Measurements from ENCODE around the gene FOXP1.

The FOXP1 gene

GRCh38 chr3:71208211-71209095 lies 375.1 kb downstream of the FOXP1 start:
- TF ChIP-seq, protein P1, sequence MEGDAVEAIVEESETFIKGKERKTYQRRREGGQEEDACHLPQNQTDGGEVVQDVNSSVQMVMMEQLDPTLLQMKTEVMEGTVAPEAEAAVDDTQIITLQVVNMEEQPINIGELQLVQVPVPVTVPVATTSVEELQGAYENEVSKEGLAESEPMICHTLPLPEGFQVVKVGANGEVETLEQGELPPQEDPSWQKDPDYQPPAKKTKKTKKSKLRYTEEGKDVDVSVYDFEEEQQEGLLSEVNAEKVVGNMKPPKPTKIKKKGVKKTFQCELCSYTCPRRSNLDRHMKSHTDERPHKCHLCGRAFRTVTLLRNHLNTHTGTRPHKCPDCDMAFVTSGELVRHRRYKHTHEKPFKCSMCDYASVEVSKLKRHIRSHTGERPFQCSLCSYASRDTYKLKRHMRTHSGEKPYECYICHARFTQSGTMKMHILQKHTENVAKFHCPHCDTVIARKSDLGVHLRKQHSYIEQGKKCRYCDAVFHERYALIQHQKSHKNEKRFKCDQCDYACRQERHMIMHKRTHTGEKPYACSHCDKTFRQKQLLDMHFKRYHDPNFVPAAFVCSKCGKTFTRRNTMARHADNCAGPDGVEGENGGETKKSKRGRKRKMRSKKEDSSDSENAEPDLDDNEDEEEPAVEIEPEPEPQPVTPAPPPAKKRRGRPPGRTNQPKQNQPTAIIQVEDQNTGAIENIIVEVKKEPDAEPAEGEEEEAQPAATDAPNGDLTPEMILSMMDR (IDR thresholded peaks at IDR 0.05; ENCODE audit: insufficient read depth, low read length, poor library complexity, severe bottlenecking): no peak
- Histone ChIP-seq H3K36me3 (ENCODE audit: control insufficient read depth, insufficient read depth, low read length) (no peaks in the 10 kb centered on the region), H3K27me3 (replicated peaks; ENCODE audit: control insufficient read depth, insufficient read depth, low read length) (peaks cover 2% of the 10 kb centered on the region), H3K4me3 (replicated peaks; ENCODE audit: low read depth, low read length) (no peak overlapping the region)
- DNase-seq (ENCODE audit: extremely low read depth, insufficient read length): no peak

DNA sequence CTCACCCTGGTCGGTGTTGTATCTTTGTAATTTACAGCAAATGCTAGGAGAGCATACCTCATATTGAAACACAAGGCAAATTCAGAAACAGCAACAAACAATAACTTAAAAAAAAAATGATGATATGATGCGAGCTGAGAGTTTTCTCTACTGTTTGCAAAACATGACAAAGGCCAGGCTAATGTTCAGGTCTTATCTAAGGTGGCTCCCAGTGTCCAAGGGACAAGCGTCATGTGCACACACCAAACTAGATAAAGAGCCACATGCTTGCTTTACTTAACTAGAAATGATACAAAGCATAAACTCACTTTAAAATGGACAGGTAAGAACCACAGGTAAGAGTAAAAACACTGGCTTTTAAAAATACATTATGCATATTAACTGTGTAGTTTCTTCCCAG lies 375.9 kb downstream of the FOXP1 start:
- peaks cover 4% of the 10 kb centered on the region for H3K27me3 ChIP-seq (replicated peaks; ENCODE audit: control insufficient read depth, insufficient read depth, low read length)
- no peak for DNase-seq (ENCODE audit: extremely low read depth, insufficient read length)
- no peak overlapping the region for H3K4me3 ChIP-seq (replicated peaks; ENCODE audit: low read depth, low read length)
- no peaks in the 10 kb centered on the region for H3K36me3 ChIP-seq (ENCODE audit: control insufficient read depth, insufficient read depth, low read length)
- TF ChIP-seq, protein P1 (IDR thresholded peaks at IDR 0.05; ENCODE audit: insufficient read depth, low read length, poor library complexity, severe bottlenecking): no peak

DNA sequence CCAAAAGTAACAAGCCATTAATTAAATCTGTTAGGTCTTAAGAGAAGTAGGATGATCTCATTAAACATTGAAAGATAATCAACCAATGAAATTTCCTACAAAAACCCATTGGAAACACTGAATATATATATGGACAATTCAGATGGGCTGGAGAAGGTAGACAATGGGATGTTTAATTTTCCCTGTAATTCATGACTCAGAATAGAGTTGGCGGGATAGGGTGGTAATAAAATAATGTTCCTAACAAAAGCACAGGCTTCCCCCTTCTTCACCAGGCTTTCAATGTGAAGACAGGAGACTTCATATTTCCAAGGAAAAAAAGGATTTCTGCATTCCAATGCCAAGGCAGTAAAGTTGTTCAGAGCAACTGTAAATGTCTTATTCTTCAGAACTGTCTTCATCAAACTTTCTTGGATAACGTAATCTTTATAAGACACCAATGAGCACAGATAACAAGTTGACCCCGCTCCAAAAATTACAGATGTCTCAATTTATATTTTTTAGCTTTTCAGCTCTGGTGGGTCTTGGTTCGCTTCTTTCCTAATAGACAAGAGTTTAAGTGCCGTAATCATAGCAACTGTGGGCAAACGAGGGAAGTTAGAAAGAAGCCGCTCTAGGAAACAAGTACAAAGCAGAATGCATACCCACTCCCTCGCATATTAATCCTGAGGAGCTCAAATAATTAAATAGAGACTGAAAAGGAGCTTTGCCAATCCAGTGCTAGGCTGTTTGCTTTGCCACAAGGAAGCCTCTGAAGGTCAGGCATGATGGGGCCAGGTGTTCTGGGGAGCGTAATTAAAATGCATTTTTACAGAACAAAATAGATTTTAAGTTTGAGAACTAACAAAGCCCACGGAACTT lies 377.0 kb downstream of the FOXP1 start:
- TF ChIP-seq, protein P1 (IDR thresholded peaks at IDR 0.05; ENCODE audit: insufficient read depth, low read length, poor library complexity, severe bottlenecking): no peak
- no peak for DNase-seq (ENCODE audit: extremely low read depth, insufficient read length)
- peaks cover 4% of the 10 kb centered on the region for H3K27me3 ChIP-seq (replicated peaks; ENCODE audit: control insufficient read depth, insufficient read depth, low read length)
- H3K36me3 ChIP-seq (ENCODE audit: control insufficient read depth, insufficient read depth, low read length): no peaks in the 10 kb centered on the region
- no peak overlapping the region for H3K4me3 ChIP-seq (replicated peaks; ENCODE audit: low read depth, low read length)

DNA sequence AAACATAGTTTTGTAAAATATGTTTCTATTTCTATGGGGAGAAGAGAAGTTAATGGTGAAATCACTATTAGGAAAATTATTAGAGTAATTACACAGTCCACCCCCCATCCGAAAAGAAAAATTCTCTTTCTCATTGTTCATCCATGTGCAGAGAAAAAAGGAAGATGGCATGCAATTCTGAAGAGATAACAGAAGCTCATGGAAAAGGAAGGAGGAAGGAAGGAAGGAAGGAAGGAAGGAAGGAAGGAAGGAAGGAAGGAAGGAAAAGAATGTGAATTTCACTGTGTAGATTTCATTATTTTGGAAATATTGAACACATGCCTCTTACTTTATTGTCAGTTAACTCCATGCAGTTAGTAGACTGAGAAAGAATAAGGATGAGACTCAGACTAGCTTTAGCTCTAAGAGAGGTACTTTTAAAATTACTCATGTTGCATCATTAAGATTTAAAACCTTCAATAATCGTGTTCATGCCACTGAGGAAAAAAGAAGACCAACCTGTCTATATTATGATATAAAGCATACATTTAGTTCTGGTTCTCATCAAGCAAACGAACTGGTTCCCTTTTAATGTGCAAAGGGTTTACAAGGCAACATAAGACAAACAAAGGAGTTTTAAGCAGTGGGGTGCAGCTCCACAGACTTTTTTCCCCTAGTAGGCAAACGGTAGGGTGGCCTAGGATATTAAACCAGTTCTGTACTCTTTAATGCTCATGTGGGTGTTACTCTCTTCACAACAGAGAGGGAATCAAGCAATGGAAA lies 379.6 kb downstream of the FOXP1 start:
- H3K27me3 ChIP-seq (replicated peaks; ENCODE audit: control insufficient read depth, insufficient read depth, low read length): peaks cover 4% of the 10 kb centered on the region
- TF ChIP-seq, protein P1 (IDR thresholded peaks at IDR 0.05; ENCODE audit: insufficient read depth, low read length, poor library complexity, severe bottlenecking): no peak
- H3K36me3 ChIP-seq (ENCODE audit: control insufficient read depth, insufficient read depth, low read length): no peaks in the 10 kb centered on the region
- no peak overlapping the region for H3K4me3 ChIP-seq (replicated peaks; ENCODE audit: low read depth, low read length)
- no peak for DNase-seq (ENCODE audit: extremely low read depth, insufficient read length)

DNA sequence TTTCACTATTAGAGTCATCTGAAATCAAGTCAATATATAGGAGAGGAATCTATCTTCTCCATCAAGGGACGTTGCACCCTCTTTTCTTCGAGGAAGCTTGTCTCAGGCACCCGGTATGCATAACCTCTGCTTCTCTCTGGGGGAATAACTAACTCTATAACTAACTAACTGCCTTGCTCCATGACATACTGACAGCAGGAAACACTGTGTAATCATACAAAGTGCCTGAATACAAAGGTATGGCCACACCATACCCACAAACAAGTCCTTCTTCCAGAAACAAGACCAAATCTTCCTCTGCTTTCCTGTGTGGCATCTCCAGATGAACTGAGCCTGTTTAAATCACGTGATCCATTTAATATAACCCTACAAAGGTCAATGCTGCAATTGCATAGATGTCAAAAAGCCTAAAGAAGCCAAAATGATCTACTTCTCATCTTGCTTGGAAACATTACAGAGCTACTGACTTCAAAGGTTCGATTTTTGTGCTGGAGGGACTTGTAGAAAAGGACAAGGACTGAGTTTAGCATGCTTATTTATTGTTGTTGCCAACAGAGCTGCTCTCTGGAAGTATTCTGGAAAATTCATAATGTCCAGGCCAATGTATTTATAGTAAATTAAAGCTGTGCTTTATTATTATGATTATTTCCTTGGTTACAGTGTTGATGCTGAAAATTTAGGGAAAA lies 380.5 kb downstream of the FOXP1 start:
- Histone ChIP-seq H3K36me3 (ENCODE audit: control insufficient read depth, insufficient read depth, low read length) (no peaks in the 10 kb centered on the region), H3K27me3 (replicated peaks; ENCODE audit: control insufficient read depth, insufficient read depth, low read length) (peaks cover 4% of the 10 kb centered on the region), H3K4me3 (replicated peaks; ENCODE audit: low read depth, low read length) (no peak overlapping the region)
- TF ChIP-seq, protein P1 (IDR thresholded peaks at IDR 0.05; ENCODE audit: insufficient read depth, low read length, poor library complexity, severe bottlenecking): no peak
- no peak for DNase-seq (ENCODE audit: extremely low read depth, insufficient read length)
